Body of pancreas (tissue), 4 donors: ENCODE measurements around the gene RNF157.

ENCODE experiments used
- POLR2A ChIP-seq, 3 donors: fragments of 450-650 bp; IDR thresholded peaks; one replicate each; pipeline ENCODE4 v1.6.1; 2016; ENCODE audit warnings: antibody characterized with exemption in 3 of 3, mild to moderate bottlenecking in 2 of 3
- TF ChIP-seq, protein P1 (sequence below), 7 experiments: fragments of 450-650 bp in 4 of 7; fragments of 200-600 bp in 3 of 7; sonication (generic) in 3 of 7; IDR thresholded peaks; one replicate each; pipeline ENCODE4 v1.5.1; 2016 to 2019; ENCODE audit warnings: antibody characterized with exemption in 7 of 7

DNA sequence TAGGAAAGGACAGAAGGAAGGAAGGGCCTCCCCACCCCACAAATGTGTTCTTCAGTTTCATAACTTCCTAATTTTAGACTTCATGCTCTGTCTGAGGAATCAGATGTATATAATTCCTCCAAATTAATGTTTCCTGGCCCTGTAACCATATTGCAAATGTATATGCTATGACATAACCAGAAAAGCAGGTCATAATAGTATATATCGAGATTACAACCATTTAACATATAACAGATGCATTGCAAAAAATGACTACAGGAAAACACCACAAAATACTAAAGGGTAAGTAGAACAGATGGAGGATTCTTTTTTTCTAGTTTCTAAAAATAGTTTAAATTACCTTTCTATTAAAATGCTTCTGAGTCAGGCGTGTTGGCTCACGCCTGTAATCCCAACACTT, 133.6 kb downstream of the RNF157 start:
- TF ChIP-seq POLR2A (IDR thresholded peaks at IDR 0.05): no peak
- TF ChIP-seq, protein P1, sequence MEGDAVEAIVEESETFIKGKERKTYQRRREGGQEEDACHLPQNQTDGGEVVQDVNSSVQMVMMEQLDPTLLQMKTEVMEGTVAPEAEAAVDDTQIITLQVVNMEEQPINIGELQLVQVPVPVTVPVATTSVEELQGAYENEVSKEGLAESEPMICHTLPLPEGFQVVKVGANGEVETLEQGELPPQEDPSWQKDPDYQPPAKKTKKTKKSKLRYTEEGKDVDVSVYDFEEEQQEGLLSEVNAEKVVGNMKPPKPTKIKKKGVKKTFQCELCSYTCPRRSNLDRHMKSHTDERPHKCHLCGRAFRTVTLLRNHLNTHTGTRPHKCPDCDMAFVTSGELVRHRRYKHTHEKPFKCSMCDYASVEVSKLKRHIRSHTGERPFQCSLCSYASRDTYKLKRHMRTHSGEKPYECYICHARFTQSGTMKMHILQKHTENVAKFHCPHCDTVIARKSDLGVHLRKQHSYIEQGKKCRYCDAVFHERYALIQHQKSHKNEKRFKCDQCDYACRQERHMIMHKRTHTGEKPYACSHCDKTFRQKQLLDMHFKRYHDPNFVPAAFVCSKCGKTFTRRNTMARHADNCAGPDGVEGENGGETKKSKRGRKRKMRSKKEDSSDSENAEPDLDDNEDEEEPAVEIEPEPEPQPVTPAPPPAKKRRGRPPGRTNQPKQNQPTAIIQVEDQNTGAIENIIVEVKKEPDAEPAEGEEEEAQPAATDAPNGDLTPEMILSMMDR (IDR thresholded peaks at IDR 0.05): no peak
